ENCODE results near the gene ZCCHC14.
"Not testable (repeated sequence)": the region's sequence is repeated elsewhere in the genome, so short reads cannot be mapped to it uniquely, and the experiment has no call there.

ZCCHC14 gene

GRCh38 chr16:87527055-87527724 lies 34.4 kb upstream of the ZCCHC14 start:
- no peak overlapping the region for H3K27ac ChIP-seq
- no peaks in the 10 kb centered on the region for H3K4me1 ChIP-seq (ENCODE audit: low read depth, poor library complexity, severe bottlenecking)
- H3K36me3 ChIP-seq (ENCODE audit: insufficient read depth): no peaks in the 10 kb centered on the region

GRCh38 chr16:87526238-87526947 lies 33.6 kb upstream of the ZCCHC14 start:
- peaks cover 79% of the 10 kb centered on the region for H3K27me3 ChIP-seq (ENCODE audit: insufficient read depth, low read depth)
- H3K27ac ChIP-seq: no peak overlapping the region
- H3K9ac ChIP-seq: no peak overlapping the region
- H4K20me1 ChIP-seq (ENCODE audit: insufficient read depth): no peaks in the 10 kb centered on the region
- no peak overlapping the region for H3K4me3 ChIP-seq (IDR thresholded peaks at IDR 0.05; ENCODE audit: insufficient read depth, low read depth, low read length)
- H3K4me2 ChIP-seq: no peak overlapping the region
- TF ChIP-seq CTCF (conservative IDR thresholded peaks at IDR 0.05; ENCODE audit: low read depth, low read length): no peak
- no peaks in the 10 kb centered on the region for H3K79me2 ChIP-seq (ENCODE audit: insufficient read depth, low read depth)
- no peaks in the 10 kb centered on the region for H3K4me1 ChIP-seq (ENCODE audit: low read depth, poor library complexity, severe bottlenecking)
- H3K36me3 ChIP-seq (ENCODE audit: insufficient read depth): no peaks in the 10 kb centered on the region
- no peak overlapping the region for H2AFZ ChIP-seq (ENCODE audit: low read depth)

More at GRCh38 chr16:87527055-87527724, 34.4 kb upstream of the ZCCHC14 start:
- Histone ChIP-seq H3K79me2 (ENCODE audit: insufficient read depth, low read depth) (no peaks in the 10 kb centered on the region), H3K9ac (no peak overlapping the region), H3K27me3 (ENCODE audit: insufficient read depth, low read depth) (peaks cover 78% of the 10 kb centered on the region), H3K4me2 (no peak overlapping the region), H2AFZ (ENCODE audit: low read depth) (no peak overlapping the region), H3K4me3 (IDR thresholded peaks at IDR 0.05; ENCODE audit: insufficient read depth, low read depth, low read length) (no peak overlapping the region), H4K20me1 (ENCODE audit: insufficient read depth) (no peaks in the 10 kb centered on the region)
- no peak for TF ChIP-seq CTCF (conservative IDR thresholded peaks at IDR 0.05; ENCODE audit: low read depth, low read length)

- Histone ChIP-seq H3K79me2 (ENCODE audit: insufficient read depth, low read depth) (no peaks in the 10 kb centered on the region), H2AFZ (ENCODE audit: low read depth) (no peak overlapping the region), H3K27ac (no peak overlapping the region), H3K36me3 (ENCODE audit: insufficient read depth) (no peaks in the 10 kb centered on the region), H3K4me1 (ENCODE audit: low read depth, poor library complexity, severe bottlenecking) (no peaks in the 10 kb centered on the region), H3K9ac (no peak overlapping the region), H3K4me2 (no peak overlapping the region), H3K27me3 (ENCODE audit: insufficient read depth, low read depth) (peaks cover 80% of the 10 kb centered on the region), H3K4me3 (IDR thresholded peaks at IDR 0.05; ENCODE audit: insufficient read depth, low read depth, low read length) (no peak overlapping the region), H4K20me1 (ENCODE audit: insufficient read depth) (no peaks in the 10 kb centered on the region)
- TF ChIP-seq CTCF (conservative IDR thresholded peaks at IDR 0.05; ENCODE audit: low read depth, low read length): no peak
Observed at GRCh38 chr16:87525352-87525751, 32.5 kb upstream of the ZCCHC14 start.

- Histone ChIP-seq H3K79me2 (ENCODE audit: insufficient read depth, low read depth) (no peaks in the 10 kb centered on the region), H3K27ac (no peak overlapping the region), H3K27me3 (ENCODE audit: insufficient read depth, low read depth) (peaks cover 78% of the 10 kb centered on the region), H3K4me2 (no peak overlapping the region), H3K9ac (no peak overlapping the region), H3K36me3 (ENCODE audit: insufficient read depth) (no peaks in the 10 kb centered on the region), H3K4me1 (ENCODE audit: low read depth, poor library complexity, severe bottlenecking) (no peaks in the 10 kb centered on the region), H2AFZ (ENCODE audit: low read depth) (no peak overlapping the region), H3K4me3 (IDR thresholded peaks at IDR 0.05; ENCODE audit: insufficient read depth, low read depth, low read length) (no peak overlapping the region), H4K20me1 (ENCODE audit: insufficient read depth) (no peaks in the 10 kb centered on the region)
- TF ChIP-seq CTCF (conservative IDR thresholded peaks at IDR 0.05; ENCODE audit: low read depth, low read length): no peak
Observed at GRCh38 chr16:87524407-87524806, 31.6 kb upstream of the ZCCHC14 start.

- H3K4me1 ChIP-seq (ENCODE audit: low read depth, poor library complexity, severe bottlenecking); H3K4me2 ChIP-seq; H3K79me2 ChIP-seq (ENCODE audit: insufficient read depth, low read depth); H4K20me1 ChIP-seq (ENCODE audit: insufficient read depth); H3K9ac ChIP-seq; H3K36me3 ChIP-seq (ENCODE audit: insufficient read depth); H3K27ac ChIP-seq; H3K4me3 ChIP-seq (IDR thresholded peaks at IDR 0.05; ENCODE audit: insufficient read depth, low read depth, low read length); H2AFZ ChIP-seq (ENCODE audit: low read depth): not testable (repeated sequence)
- H3K27me3 ChIP-seq (ENCODE audit: insufficient read depth, low read depth): peaks cover 75% of the 10 kb centered on the region
Observed at GRCh38 chr16:87523605-87524004, 30.8 kb upstream of the ZCCHC14 start.

- H3K4me3 ChIP-seq (IDR thresholded peaks at IDR 0.05; ENCODE audit: insufficient read depth, low read depth, low read length); H3K4me1 ChIP-seq (ENCODE audit: low read depth, poor library complexity, severe bottlenecking); H3K27ac ChIP-seq; H4K20me1 ChIP-seq (ENCODE audit: insufficient read depth); H2AFZ ChIP-seq (ENCODE audit: low read depth); H3K79me2 ChIP-seq (ENCODE audit: insufficient read depth, low read depth); H3K9ac ChIP-seq; H3K4me2 ChIP-seq; H3K36me3 ChIP-seq (ENCODE audit: insufficient read depth): not testable (repeated sequence)
- H3K27me3 ChIP-seq (ENCODE audit: insufficient read depth, low read depth): peaks cover 73% of the 10 kb centered on the region
Observed at GRCh38 chr16:87521764-87522163, 28.9 kb upstream of the ZCCHC14 start.

- not testable (repeated sequence) for H3K9ac ChIP-seq; H3K4me3 ChIP-seq (IDR thresholded peaks at IDR 0.05; ENCODE audit: insufficient read depth, low read depth, low read length); H3K4me2 ChIP-seq; H3K36me3 ChIP-seq (ENCODE audit: insufficient read depth); H2AFZ ChIP-seq (ENCODE audit: low read depth); H3K27ac ChIP-seq; H3K4me1 ChIP-seq (ENCODE audit: low read depth, poor library complexity, severe bottlenecking); H4K20me1 ChIP-seq (ENCODE audit: insufficient read depth); H3K79me2 ChIP-seq (ENCODE audit: insufficient read depth, low read depth)
- H3K27me3 ChIP-seq (ENCODE audit: insufficient read depth, low read depth): peaks cover 70% of the 10 kb centered on the region
Observed at GRCh38 chr16:87519170-87519569, 26.3 kb upstream of the ZCCHC14 start.
